ENCODE measurements around the gene MRFAP1L1.

DNA sequence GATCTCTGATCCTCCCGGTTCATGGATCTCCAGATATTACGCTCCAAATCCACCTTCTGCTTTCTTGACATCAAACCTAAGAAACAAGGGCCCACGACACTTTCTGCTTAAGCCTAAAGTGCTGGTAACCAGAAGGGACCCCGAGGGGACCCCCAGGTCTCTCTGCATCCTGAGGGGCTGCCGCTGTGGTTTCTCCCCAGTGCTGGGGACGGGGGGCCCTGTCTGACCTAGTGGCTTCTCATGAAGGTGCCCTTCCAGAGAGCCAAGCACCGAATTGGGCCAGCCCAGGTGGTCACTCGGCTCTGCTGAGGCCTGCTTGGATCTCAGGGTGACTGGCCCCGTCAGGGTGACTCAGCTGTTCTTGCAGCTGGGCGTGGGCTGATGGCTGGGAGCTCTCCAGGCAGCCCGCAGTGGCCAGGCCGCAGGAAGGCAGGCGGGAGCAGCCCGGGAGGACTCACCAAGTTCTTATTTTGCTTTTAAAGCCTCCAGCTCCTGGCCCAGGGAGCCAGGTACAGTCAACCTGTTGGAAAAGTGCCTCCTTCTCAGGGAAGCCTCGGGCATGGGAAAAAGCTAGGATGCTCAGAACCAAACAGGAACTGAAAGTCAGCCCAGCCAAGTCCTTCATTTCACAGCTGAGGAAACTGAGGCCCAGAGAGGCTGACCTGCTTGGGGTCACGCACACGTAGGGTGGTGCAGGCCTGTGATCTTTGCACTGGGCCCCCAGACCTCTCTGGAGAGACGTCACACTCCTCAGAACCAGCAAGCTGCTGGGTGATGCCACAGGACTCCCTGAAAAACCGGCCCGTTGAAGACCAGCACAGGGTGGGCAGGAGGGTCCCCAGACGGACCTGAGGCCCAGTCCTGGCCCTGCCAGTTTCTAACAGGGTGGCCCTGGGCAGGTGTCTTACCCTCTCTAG, 23.0 kb upstream of the MRFAP1L1 start:
- TF ChIP-seq POLR2AphosphoS5 (IDR thresholded peaks at IDR 0.05; ENCODE audit: low read depth) = no peak
- TF ChIP-seq, protein P1, sequence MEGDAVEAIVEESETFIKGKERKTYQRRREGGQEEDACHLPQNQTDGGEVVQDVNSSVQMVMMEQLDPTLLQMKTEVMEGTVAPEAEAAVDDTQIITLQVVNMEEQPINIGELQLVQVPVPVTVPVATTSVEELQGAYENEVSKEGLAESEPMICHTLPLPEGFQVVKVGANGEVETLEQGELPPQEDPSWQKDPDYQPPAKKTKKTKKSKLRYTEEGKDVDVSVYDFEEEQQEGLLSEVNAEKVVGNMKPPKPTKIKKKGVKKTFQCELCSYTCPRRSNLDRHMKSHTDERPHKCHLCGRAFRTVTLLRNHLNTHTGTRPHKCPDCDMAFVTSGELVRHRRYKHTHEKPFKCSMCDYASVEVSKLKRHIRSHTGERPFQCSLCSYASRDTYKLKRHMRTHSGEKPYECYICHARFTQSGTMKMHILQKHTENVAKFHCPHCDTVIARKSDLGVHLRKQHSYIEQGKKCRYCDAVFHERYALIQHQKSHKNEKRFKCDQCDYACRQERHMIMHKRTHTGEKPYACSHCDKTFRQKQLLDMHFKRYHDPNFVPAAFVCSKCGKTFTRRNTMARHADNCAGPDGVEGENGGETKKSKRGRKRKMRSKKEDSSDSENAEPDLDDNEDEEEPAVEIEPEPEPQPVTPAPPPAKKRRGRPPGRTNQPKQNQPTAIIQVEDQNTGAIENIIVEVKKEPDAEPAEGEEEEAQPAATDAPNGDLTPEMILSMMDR (conservative IDR thresholded peaks at IDR 0.05; ENCODE audit: low read depth in 2 of 2) = no peak
- no peak for TF ChIP-seq EZH2 (IDR thresholded peaks at IDR 0.05; ENCODE audit: low read depth, unreplicated experiment)
- TF ChIP-seq CREB1 (CRISPR knock-in tag; IDR thresholded peaks at IDR 0.05; ENCODE audit: low read depth) = no peak
- TF ChIP-seq EZH2phosphoT487 (IDR thresholded peaks at IDR 0.05; ENCODE audit: unreplicated experiment) = no peak
- TF ChIP-seq ZNF331 (CRISPR knock-in tag; IDR thresholded peaks at IDR 0.05; ENCODE audit: low read depth) = no peak
- TF ChIP-seq, protein P2, sequence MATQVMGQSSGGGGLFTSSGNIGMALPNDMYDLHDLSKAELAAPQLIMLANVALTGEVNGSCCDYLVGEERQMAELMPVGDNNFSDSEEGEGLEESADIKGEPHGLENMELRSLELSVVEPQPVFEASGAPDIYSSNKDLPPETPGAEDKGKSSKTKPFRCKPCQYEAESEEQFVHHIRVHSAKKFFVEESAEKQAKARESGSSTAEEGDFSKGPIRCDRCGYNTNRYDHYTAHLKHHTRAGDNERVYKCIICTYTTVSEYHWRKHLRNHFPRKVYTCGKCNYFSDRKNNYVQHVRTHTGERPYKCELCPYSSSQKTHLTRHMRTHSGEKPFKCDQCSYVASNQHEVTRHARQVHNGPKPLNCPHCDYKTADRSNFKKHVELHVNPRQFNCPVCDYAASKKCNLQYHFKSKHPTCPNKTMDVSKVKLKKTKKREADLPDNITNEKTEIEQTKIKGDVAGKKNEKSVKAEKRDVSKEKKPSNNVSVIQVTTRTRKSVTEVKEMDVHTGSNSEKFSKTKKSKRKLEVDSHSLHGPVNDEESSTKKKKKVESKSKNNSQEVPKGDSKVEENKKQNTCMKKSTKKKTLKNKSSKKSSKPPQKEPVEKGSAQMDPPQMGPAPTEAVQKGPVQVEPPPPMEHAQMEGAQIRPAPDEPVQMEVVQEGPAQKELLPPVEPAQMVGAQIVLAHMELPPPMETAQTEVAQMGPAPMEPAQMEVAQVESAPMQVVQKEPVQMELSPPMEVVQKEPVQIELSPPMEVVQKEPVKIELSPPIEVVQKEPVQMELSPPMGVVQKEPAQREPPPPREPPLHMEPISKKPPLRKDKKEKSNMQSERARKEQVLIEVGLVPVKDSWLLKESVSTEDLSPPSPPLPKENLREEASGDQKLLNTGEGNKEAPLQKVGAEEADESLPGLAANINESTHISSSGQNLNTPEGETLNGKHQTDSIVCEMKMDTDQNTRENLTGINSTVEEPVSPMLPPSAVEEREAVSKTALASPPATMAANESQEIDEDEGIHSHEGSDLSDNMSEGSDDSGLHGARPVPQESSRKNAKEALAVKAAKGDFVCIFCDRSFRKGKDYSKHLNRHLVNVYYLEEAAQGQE (IDR thresholded peaks at IDR 0.05; ENCODE audit: unreplicated experiment) = no peak
- TF ChIP-seq, protein P3, sequence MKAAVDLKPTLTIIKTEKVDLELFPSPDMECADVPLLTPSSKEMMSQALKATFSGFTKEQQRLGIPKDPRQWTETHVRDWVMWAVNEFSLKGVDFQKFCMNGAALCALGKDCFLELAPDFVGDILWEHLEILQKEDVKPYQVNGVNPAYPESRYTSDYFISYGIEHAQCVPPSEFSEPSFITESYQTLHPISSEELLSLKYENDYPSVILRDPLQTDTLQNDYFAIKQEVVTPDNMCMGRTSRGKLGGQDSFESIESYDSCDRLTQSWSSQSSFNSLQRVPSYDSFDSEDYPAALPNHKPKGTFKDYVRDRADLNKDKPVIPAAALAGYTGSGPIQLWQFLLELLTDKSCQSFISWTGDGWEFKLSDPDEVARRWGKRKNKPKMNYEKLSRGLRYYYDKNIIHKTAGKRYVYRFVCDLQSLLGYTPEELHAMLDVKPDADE (IDR thresholded peaks at IDR 0.05) = no peak
- TF ChIP-seq JUNB (IDR thresholded peaks at IDR 0.05; ENCODE audit: unreplicated experiment) = no peak
